Stimulated activated naive CD8-positive, alpha-beta T cell treated with anti-CD3 and anti-CD28 coated beads, Interleukin-15, Interleukin-2, amounts not matched to agents 100 ng/mL and 50 ng/mL, for 24 hours (primary cell): Measurements from ENCODE around the gene IQCE.
"Not testable (repeated sequence)": the region's sequence is repeated elsewhere in the genome, so short reads cannot be mapped to it uniquely, and the experiment has no call there.

Source experiments
- H3K27ac Mint-ChIP-seq: one replicate; pipeline ENCODE4 v1.8.0; 2021; ENCODE audit warnings: mild to moderate bottlenecking, mixed read lengths
- H3K27me3 Mint-ChIP-seq: one replicate; pipeline ENCODE4 v1.8.0; 2021; ENCODE audit warnings: mixed read lengths
- H3K36me3 Mint-ChIP-seq: one replicate; pipeline ENCODE4 v1.8.0; 2021; ENCODE audit warnings: low read depth, mixed read lengths
- H3K4me1 Mint-ChIP-seq: one replicate; pipeline ENCODE4 v1.8.0; 2021; ENCODE audit warnings: low read depth, mixed read lengths
- H3K4me3 Mint-ChIP-seq: one replicate; pipeline ENCODE4 v1.8.0; 2021; ENCODE audit warnings: mild to moderate bottlenecking, mixed read lengths
- H3K9me3 Mint-ChIP-seq: one replicate; pipeline ENCODE4 v1.8.0; 2021; ENCODE audit warnings: mixed read lengths

The IQCE gene

GRCh38 chr7:2535872-2536627 is 22.7 kb upstream of the IQCE start:
- not testable (repeated sequence) for H3K9me3 Mint-ChIP-seq, H3K4me1 Mint-ChIP-seq, H3K27ac Mint-ChIP-seq, H3K27me3 Mint-ChIP-seq, H3K36me3 Mint-ChIP-seq, H3K4me3 Mint-ChIP-seq

- no peak overlapping the region for H3K27ac Mint-ChIP-seq
- H3K4me3 Mint-ChIP-seq = no peak overlapping the region
- no peaks in the 10 kb centered on the region for H3K27me3 Mint-ChIP-seq
- no peaks in the 10 kb centered on the region for H3K9me3 Mint-ChIP-seq
- H3K4me1 Mint-ChIP-seq = no peaks in the 10 kb centered on the region
- H3K36me3 Mint-ChIP-seq = no peaks in the 10 kb centered on the region
These were observed 20.6 kb upstream of the IQCE start for GRCh38 chr7:2537981-2538851.

DNA sequence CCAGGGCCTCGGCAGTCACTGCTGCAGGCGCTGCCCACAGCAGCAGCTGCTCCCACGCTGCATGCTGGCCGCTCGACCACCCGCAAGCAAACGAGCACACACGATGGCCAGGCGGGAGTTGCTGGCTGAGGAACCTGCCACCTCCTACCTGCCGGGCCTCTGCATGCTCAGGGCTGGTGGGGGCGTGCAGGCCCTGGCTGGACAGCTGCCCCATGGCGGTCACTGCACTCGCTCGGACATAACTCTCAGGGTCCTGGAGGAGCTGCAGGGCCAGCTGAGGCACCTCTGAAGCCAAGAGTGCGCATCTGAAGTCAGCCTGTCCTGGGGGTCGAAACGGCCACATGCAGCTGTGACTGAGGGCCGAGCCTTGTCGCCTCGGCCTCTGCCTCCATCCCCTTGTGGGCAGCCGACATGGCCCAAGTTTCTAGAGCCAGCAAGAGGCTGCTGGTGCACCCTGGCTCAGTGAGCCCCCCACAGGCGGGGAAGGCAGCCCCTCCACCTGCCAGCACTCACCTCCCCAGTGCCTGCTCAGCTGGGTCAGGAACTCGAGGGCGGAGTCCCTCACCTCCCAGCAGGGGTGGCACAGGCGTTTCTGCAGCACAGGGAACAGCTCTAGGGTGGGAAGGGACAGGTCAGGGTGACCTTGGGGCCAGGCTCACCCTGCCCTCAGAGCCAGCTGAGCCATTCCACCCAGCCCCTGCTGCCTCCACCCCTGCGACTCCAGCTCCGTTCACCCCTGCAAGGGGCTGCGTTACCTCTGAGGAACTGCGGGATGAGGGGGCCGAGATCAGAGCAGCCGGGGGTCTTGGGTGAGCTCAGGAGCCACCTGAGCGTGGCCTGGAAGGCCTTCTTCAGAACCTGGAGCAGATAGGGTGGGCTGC is 19.5 kb upstream of the IQCE start:
- Mint-ChIP-seq H3K4me3 (no peak overlapping the region), H3K27ac (no peak overlapping the region), H3K4me1 (no peaks in the 10 kb centered on the region), H3K9me3 (no peaks in the 10 kb centered on the region), H3K27me3 (no peaks in the 10 kb centered on the region), H3K36me3 (no peaks in the 10 kb centered on the region)

DNA sequence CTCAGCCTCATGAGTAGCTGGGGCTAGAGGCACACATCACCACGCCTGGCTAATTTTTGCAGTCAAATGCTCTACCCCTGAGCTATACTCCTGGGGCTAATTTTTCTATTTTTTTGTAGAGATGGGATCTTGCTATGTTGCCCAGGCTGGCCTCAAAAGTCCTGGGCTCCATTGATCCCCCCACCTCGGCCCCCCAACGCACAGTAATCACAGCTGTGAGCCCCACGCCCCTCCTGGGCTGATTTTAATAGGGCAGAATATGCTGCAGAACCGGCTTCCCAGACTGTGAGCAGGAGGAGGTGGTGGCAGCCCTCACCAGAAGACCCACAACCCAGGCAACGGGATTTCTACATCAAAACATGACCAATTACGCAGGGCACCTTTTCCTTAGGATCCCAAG is 18.6 kb upstream of the IQCE start:
- H3K4me1 Mint-ChIP-seq = no peaks in the 10 kb centered on the region
- no peaks in the 10 kb centered on the region for H3K36me3 Mint-ChIP-seq
- H3K4me3 Mint-ChIP-seq = no peak overlapping the region
- H3K27me3 Mint-ChIP-seq = no peaks in the 10 kb centered on the region
- H3K27ac Mint-ChIP-seq = no peak overlapping the region
- no peaks in the 10 kb centered on the region for H3K9me3 Mint-ChIP-seq

- H3K36me3 Mint-ChIP-seq = peaks cover under 1% of the 10 kb centered on the region
- H3K27me3 Mint-ChIP-seq = no peaks in the 10 kb centered on the region
- no peak overlapping the region for H3K4me3 Mint-ChIP-seq
- no peaks in the 10 kb centered on the region for H3K4me1 Mint-ChIP-seq
- H3K9me3 Mint-ChIP-seq = no peaks in the 10 kb centered on the region
- no peak overlapping the region for H3K27ac Mint-ChIP-seq
These were observed 18.1 kb upstream of the IQCE start for GRCh38 chr7:2540641-2541051.

- Mint-ChIP-seq H3K4me3 (no peak overlapping the region), H3K27me3 (no peaks in the 10 kb centered on the region), H3K4me1 (no peaks in the 10 kb centered on the region), H3K36me3 (peaks cover 4% of the 10 kb centered on the region), H3K27ac (no peak overlapping the region), H3K9me3 (no peaks in the 10 kb centered on the region)
These were observed 17.3 kb upstream of the IQCE start for GRCh38 chr7:2541291-2542010.

DNA sequence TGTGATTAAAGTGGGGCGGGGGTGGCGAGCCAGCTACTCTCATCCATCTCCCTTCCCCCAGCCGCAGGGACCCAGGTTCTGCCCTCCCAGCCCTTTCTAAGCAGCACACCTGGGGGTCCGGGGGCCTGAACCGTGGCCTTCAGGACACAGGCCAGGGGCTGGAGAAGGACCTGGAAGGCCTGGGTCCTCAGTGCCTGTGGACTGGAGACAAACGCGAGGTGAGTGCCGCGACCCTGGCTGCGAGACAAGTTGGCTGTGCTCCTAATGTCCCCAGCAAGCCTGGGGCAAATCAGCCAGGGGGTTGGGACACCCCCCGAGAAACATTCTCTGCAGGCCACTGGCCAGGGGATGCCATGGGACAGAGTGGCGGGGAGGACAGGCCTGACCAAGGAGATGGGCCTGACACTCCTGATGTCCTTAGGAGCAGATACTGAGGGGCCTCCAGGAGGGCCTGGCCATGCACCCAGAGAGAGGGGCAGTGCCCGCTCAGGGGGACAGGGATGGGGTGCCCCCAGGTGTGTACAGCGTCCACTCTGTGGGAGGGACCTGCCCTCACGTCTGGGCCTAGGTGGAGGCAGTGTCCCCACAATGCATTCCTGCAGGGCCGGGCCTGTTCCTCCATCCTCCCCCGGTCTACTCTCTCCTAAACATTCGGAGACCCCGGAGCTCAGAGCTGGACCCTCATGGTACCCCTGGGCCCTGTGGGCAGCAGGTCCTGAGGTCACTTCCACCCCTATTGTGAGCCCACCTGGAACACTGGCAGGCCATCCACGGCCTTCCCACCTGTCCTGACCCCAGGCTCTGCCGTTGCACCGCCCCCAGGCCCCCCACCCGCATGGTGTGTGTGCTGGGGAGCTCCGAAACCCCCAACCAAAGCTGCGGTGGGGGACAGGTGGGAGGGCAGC is 16.5 kb upstream of the IQCE start:
- no peaks in the 10 kb centered on the region for H3K9me3 Mint-ChIP-seq
- no peaks in the 10 kb centered on the region for H3K4me1 Mint-ChIP-seq
- no peak overlapping the region for H3K4me3 Mint-ChIP-seq
- no peak overlapping the region for H3K27ac Mint-ChIP-seq
- peaks cover 8% of the 10 kb centered on the region for H3K36me3 Mint-ChIP-seq
- H3K27me3 Mint-ChIP-seq = no peaks in the 10 kb centered on the region

DNA sequence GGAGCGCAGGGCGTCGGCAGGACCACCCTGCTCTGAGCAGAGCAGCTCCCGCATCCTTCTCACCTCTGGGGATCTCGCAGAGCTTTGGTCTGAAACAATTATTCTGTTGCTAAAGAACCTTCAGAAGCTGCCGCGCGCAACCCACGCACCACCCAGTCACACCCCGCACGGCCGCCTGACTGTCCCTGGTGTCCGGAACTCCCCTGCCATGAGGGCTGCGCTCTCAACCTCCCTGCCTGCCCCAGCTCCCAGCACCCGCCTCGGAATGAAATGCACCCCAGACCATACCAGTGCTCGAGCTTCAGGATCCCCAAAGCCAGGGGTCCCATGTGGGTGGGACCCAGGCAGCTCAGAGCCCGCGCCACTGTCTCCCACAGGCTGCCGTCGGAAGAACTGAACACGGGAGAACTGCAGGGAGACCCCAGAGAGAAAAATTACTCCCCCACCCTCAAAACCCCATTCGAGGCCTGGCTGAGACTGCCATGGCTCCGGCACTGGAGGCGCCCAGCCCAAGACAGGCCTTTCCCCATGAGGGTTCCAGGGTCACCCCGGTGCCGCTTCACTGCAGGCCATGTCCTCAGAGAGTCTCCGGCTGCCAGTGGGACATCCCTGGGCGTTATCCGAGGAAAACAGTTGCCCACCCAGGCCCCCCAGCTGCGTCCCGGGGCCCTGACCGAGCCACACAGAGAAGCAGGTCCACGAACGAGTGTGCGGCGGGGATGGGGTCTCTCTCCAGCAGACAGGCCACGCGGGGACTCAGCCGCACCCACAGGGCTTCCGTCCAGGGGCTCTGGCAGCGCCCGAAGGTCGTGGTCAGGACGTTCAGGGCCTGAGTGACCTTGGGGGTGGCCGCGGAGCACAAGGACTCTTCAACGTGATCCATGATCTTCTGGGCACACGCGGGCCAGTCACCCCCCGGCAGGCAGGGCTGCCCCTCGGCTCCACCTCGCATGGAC is 15.6 kb upstream of the IQCE start:
- H3K27me3 Mint-ChIP-seq = no peaks in the 10 kb centered on the region
- H3K9me3 Mint-ChIP-seq = no peaks in the 10 kb centered on the region
- H3K27ac Mint-ChIP-seq = no peak overlapping the region
- no peak overlapping the region for H3K4me3 Mint-ChIP-seq
- H3K4me1 Mint-ChIP-seq = no peaks in the 10 kb centered on the region
- H3K36me3 Mint-ChIP-seq = peaks cover 16% of the 10 kb centered on the region

DNA sequence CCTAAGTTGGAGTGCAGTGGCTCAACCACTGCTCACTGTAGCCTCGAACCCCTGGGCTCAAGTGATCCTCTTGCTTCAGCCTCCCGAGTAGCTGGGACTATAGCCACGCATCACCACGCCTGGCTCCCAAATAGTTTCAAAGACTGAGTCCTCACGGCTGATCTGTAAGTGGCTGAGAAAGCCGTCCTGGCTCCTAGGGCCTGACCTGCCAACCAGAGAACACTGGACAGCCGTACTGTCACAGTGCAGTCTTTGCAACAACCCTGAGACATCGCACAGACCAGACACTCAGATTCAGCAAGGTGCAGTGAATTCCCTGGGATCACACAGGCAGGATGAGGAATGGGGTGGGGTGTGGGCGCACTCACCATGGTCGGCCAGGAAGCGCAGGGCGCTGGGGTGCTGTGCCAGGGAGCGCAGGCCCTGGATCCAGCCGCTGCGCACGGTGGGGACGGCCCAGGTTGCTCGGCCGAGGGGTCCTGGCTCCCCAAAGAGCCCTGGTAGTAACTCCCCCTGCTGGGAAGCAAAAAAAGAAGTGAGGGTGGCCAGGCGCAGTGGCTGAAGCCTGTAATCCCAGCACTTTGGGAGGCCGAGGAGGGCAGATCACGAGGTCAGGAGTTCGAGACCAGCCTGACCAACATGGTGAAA is 14.1 kb upstream of the IQCE start:
- H3K4me1 Mint-ChIP-seq = no peaks in the 10 kb centered on the region
- no peaks in the 10 kb centered on the region for H3K27me3 Mint-ChIP-seq
- H3K36me3 Mint-ChIP-seq = peaks cover 25% of the 10 kb centered on the region
- no peaks in the 10 kb centered on the region for H3K9me3 Mint-ChIP-seq
- no peak overlapping the region for H3K27ac Mint-ChIP-seq
- H3K4me3 Mint-ChIP-seq = no peak overlapping the region

GRCh38 chr7:2545746-2546425 is 12.9 kb upstream of the IQCE start:
- Mint-ChIP-seq H3K4me3 (no peak overlapping the region), H3K36me3 (peaks cover 33% of the 10 kb centered on the region), H3K4me1 (peaks cover 5% of the 10 kb centered on the region), H3K27me3 (no peaks in the 10 kb centered on the region), H3K27ac (no peak overlapping the region), H3K9me3 (no peaks in the 10 kb centered on the region)

- Mint-ChIP-seq H3K27me3 (no peaks in the 10 kb centered on the region), H3K27ac (no peak overlapping the region), H3K4me1 (peaks cover 12% of the 10 kb centered on the region), H3K4me3 (no peak overlapping the region), H3K36me3 (peaks cover 40% of the 10 kb centered on the region), H3K9me3 (no peaks in the 10 kb centered on the region)
These were observed 11.8 kb upstream of the IQCE start for GRCh38 chr7:2546776-2547586.
